Brain microvascular endothelial cell (primary cell): ENCODE results near the gene MKX.

Experiments
- DNase-seq: peaks from one replicate; pipeline ENCODE4 v3.0.0-alpha.2; 2020
- H3K27ac ChIP-seq: fragments of 250-450 bp; sonication (Bioruptor Pico); 2 replicates; pipeline ENCODE4 v1.5.1; 2020; ENCODE audit warnings: mild to moderate bottlenecking, moderate library complexity
- H3K27me3 ChIP-seq: fragments of 250-450 bp; sonication (Bioruptor Pico); replicated peaks from 2 replicates; pipeline ENCODE4 v1.5.1; 2020; ENCODE audit warnings: mild to moderate bottlenecking
- H3K36me3 ChIP-seq: fragments of 250-450 bp; sonication (Bioruptor Pico); replicated peaks from 2 replicates; pipeline ENCODE4 v1.5.1; 2020; ENCODE audit warnings: mild to moderate bottlenecking
- H3K4me3 ChIP-seq: 2 replicates; pipeline ENCODE4 v1.5.1; 2011; ENCODE audit warnings: low read depth, mild to moderate bottlenecking, control low read depth, low read length, moderate library complexity
- CTCF ChIP-seq: IDR thresholded peaks from 2 replicates; pipeline ENCODE4 v1.5.1; 2011; ENCODE audit warnings: low read depth, mild to moderate bottlenecking, moderate library complexity, low read length, control low read depth, inconsistent platforms; ENCODE audit errors: missing control alignments
- in situ Hi-C: cut with HindIII; loops from 2 replicates; pipeline ENCODE4 v1.10.0; 2017; ENCODE audit warnings: low sequenced_read_pairs, low pct_ligation_motif_present

The MKX gene

DNA sequence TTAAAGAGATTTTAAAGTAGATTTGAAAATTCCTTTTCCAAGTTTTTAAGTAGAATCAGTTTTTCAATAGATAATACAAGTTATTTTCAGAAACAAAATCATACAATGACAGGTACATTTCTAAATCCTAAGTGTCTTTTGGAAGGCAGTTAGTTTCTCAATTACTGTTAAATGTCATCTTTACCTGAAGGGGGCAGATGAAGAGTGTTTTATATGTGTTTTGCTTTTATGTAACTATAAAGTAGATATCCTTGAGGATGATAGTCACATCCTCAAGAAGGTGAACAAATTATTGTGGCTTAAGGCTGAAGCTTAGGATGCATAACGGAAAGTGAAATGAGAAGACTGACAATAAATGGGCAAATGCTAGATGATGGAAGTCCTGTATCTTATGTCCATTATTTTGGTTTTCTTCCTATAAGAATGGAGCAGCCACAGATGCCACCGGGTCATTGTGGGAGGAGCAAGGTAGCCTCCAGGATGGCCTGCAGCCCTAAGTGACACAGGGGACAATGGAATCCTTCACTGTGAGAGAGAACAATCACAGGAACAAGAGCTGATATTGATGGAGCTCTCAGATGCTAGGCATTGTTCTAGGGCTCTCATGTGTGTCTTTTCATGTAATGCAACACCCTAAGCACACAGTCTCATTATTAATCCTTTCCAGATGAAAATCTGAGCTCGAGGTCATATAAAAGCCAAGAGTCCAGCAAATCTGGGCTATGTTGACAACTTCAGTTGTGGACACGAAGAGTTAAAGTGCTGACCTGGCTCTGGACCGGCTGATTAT, 14.1 kb upstream of the MKX start:
- in situ Hi-C loops, result no loop called here

GRCh38 chr10:27752673-27753237, 7.1 kb upstream of the MKX start:
- DNase-seq, result no peak
- in situ Hi-C loops, result no loop called here
- Histone ChIP-seq H3K36me3 (no peaks in the 10 kb centered on the region), H3K4me3 (no peak overlapping the region), H3K27ac (no peak overlapping the region), H3K27me3 (peaks cover 11% of the 10 kb centered on the region)
- no peak for TF ChIP-seq CTCF

More for the DNA sequence above, 14.1 kb upstream of the MKX start:
- no peak for TF ChIP-seq CTCF
- Histone ChIP-seq H3K36me3 (no peaks in the 10 kb centered on the region), H3K4me3 (no peak overlapping the region), H3K27ac (no peak overlapping the region), H3K27me3 (no peaks in the 10 kb centered on the region)
- DNase-seq, result no peak

DNA sequence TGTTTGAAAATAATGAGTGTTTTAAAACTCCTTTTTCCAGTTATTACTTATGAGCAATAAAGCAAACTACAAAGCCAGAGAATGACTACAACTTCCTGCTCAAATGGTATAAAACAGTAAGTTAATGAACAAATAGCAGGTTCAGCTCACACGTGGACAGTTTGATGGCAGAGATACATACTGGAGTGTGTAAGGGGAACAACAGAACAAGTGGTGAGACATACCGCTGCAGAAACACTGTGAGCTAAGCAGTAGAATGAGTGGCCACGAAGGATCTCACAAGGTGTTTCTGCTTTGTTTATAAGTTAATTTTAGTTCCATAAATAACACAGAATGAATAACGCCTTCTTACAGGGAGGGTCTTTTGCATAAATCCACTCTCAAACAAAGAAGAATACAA, 3.0 kb upstream of the MKX start:
- no peak for TF ChIP-seq CTCF
- no peak overlapping the region for H3K27ac ChIP-seq
- H3K27me3 ChIP-seq, result peaks cover 51% of the 10 kb centered on the region
- H3K36me3 ChIP-seq, result no peaks in the 10 kb centered on the region
- in situ Hi-C loops, result no loop called here
- H3K4me3 ChIP-seq, result no peak overlapping the region
- no peak for DNase-seq

DNA sequence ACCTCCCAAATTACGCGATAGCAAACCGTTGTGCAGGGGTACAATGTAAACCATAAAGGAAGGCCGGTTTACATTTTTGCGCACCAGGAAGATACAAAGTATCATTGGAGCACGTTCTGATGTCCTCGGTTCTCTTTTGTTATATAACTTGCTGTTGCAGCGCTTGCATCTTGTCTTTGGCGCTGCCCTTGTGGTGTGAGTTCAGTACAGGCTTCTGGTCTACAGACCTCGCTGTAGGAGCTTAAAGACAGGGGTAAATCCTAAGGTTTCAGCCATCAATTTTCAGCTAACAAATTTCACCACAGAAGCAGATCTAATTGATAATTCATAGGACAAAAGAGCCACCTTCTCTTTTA, 1.5 kb upstream of the MKX start:
- in situ Hi-C loops, result no loop called here
- Histone ChIP-seq H3K27ac (no peak overlapping the region), H3K36me3 (no peaks in the 10 kb centered on the region), H3K4me3 (no peak overlapping the region), H3K27me3 (peaks cover 57% of the 10 kb centered on the region)
- DNase-seq, result no peak
- peak; percentile 5 for TF ChIP-seq CTCF

DNA sequence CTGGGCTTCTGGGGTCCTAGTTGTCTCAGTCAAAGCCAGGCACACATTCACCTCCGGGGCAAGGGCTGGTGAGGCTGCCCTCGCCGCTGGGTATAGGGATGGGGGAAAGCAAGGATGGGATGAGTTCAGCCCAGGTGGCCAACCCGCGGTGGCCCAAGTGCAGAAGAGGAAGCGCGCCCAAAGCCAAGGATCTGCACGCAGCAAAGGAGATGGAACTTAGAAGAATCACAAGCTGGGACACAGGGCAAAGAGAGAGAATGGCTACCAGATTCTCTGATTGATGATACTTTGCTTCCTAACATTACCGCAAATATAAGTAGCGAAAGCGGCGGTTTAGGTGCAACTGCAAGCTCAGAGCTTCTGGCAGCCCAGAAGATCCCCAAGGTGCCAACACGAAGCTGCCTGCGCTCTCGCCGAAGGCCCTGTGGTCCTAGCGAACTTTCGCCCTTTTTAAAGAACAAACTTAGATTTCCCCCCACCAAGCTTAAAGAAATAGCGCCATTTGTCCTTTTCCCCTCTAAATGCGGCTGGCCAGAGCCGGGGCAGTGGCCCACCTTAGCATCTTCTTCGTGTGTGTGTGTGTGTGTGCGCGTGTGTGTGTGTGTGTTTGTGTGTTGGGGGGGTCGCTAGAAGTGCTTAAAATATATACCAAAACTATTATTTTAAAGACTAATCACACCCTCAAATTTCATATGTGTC, 927 bp upstream of the MKX start:
- Histone ChIP-seq H3K27ac (no peak overlapping the region), H3K27me3 (peaks cover 57% of the 10 kb centered on the region), H3K36me3 (no peaks in the 10 kb centered on the region), H3K4me3 (peak overlapping the region; percentile 27)
- DNase-seq, result no peak
- TF ChIP-seq CTCF, result no peak
- in situ Hi-C loops, result no loop called here
